ENCODE data around the gene UBE2E2. TPM values are rescaled to one million over a fixed set of nuclear protein-coding genes. Genes with fewer than 3 reads are reported as not detected.

The UBE2E2 gene
- total and polyA plus RNA-seq, 2 of the 13 experiments (the other 11 are each of a cell fraction or from before 2014, with no cell fraction given), result 0.77 to 1.5 TPM

DNA sequence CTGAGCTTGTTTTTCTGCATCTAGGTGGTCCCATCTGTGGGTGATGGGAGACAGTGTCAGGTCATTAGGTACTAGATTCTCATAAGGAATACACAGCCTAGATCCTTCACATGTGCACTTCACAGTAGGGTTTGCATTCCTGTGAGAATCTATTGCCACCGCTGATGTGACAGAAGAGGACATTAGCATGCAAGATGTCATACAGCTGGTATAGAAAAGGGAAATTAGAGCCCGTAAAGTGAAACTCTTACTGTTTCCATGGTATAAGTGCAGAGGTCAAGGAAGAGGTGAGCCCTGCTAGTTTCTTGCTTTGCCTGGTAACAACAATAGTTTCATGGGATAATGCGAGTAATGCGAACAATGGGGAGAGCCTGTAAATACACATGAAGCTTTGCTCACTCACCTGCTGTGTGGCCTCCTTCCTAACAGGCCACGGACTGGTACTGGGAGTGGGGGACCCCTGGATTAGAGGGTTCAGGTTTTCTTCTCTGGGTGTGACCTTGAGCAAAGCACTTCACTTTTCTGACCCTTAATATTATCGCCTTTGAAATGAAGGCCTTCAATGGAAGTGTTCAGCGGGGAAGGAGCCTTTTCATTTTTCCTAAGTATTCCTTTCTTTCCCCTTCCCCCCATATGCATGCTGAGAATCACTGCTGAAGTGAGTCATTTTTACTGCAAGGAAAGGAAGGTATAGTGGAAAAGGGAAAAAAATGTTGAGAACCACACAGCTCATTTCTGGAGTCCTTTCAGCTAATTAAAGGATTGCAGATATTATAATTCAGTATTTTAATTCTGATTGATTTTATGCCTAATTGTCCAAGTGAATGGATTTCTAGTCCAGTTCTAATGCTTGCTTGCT lies 286.4 kb downstream of the UBE2E2 start:
- Histone ChIP-seq H3K27ac (ENCODE audit: extremely low read length, insufficient read depth, low read length) (no peak overlapping the region), H3K4me2 (ENCODE audit: low read depth, low read length) (no peak overlapping the region), H3K27me3 (ENCODE audit: control insufficient read depth in 1 of 2, insufficient read depth in 2 of 2, low read length in 2 of 2) (no peaks in the 10 kb centered on the region), H3K9ac (ENCODE audit: insufficient read depth, low read depth, low read length) (no peak overlapping the region), H3K36me3 (replicated peaks in 1 of 2; ENCODE audit: control insufficient read depth in 1 of 2, insufficient read depth in 2 of 2, low read length in 2 of 2) (no peaks in the 10 kb centered on the region), H3K4me3 (replicated peaks in 1 of 3; ENCODE audit: insufficient read depth in 1 of 3, low read depth in 2 of 3, low read length in 3 of 3) (no peak overlapping the region), H4K20me1 (ENCODE audit: insufficient read depth, low read length) (no peaks in the 10 kb centered on the region), H2AFZ (ENCODE audit: low read length) (no peak overlapping the region), H3K9me3 (ENCODE audit: low read length) (no peaks in the 10 kb centered on the region), H3K4me1 (ENCODE audit: insufficient read depth, low read length) (no peaks in the 10 kb centered on the region), H3K79me2 (ENCODE audit: insufficient read depth, low read length) (no peaks in the 10 kb centered on the region)
- WGBS (ENCODE audit: low lambda C conversion rate), result 59% methylated on average over 7 of the region's 7 CpGs
- POLR2A ChIA-PET, result no interaction called here
- intact Hi-C loops (cut with micrococcal nuclease; ENCODE audit: unreplicated experiment) (no loop called here), in situ Hi-C loops (cut with HindIII; ENCODE audit: extremely low pct_ligation_motif_present, low pct_unique_long_range_greater_than_20kb) (no loop called here)
- no peak for ATAC-seq
- BruUV-seq (replicated peaks), result no TSS peak
- no peak for FAIRE-seq
- CTCF ChIA-PET (ENCODE audit: low intra/inter-chr PET ratio, low total read pairs), result no interaction called here
- DNase-seq (ENCODE audit: low spot score), result no peak
- TF ChIP-seq ZKSCAN5 (CRISPR knock-in tag; IDR thresholded peaks at IDR 0.05) (no peak), FOXK1 (CRISPR knock-in tag; IDR thresholded peaks at IDR 0.05; ENCODE audit: borderline replicate concordance, low read depth) (no peak), TOPORS (CRISPR knock-in tag; IDR thresholded peaks at IDR 0.05) (no peak), MZF1 (CRISPR knock-in tag; IDR thresholded peaks at IDR 0.05; ENCODE audit: borderline replicate concordance) (no peak), RAD51 (IDR thresholded peaks at IDR 0.05; ENCODE audit: borderline replicate concordance) (no peak), ZNF224 (CRISPR knock-in tag; IDR thresholded peaks at IDR 0.05) (no peak), JUN (CRISPR knock-in tag; IDR thresholded peaks at IDR 0.05) (no peak), SAFB2 (CRISPR knock-in tag; IDR thresholded peaks at IDR 0.05; ENCODE audit: borderline replicate concordance, low read depth) (no peak), TEAD3 (CRISPR knock-in tag; optimal IDR thresholded peaks at IDR 0.05; ENCODE audit: borderline replicate concordance) (no peak), ZFP36 (IDR thresholded peaks at IDR 0.05; ENCODE audit: borderline replicate concordance, low read depth, low read length, partially characterized antibody) (no peak)
- TF ChIP-seq, protein P1, sequence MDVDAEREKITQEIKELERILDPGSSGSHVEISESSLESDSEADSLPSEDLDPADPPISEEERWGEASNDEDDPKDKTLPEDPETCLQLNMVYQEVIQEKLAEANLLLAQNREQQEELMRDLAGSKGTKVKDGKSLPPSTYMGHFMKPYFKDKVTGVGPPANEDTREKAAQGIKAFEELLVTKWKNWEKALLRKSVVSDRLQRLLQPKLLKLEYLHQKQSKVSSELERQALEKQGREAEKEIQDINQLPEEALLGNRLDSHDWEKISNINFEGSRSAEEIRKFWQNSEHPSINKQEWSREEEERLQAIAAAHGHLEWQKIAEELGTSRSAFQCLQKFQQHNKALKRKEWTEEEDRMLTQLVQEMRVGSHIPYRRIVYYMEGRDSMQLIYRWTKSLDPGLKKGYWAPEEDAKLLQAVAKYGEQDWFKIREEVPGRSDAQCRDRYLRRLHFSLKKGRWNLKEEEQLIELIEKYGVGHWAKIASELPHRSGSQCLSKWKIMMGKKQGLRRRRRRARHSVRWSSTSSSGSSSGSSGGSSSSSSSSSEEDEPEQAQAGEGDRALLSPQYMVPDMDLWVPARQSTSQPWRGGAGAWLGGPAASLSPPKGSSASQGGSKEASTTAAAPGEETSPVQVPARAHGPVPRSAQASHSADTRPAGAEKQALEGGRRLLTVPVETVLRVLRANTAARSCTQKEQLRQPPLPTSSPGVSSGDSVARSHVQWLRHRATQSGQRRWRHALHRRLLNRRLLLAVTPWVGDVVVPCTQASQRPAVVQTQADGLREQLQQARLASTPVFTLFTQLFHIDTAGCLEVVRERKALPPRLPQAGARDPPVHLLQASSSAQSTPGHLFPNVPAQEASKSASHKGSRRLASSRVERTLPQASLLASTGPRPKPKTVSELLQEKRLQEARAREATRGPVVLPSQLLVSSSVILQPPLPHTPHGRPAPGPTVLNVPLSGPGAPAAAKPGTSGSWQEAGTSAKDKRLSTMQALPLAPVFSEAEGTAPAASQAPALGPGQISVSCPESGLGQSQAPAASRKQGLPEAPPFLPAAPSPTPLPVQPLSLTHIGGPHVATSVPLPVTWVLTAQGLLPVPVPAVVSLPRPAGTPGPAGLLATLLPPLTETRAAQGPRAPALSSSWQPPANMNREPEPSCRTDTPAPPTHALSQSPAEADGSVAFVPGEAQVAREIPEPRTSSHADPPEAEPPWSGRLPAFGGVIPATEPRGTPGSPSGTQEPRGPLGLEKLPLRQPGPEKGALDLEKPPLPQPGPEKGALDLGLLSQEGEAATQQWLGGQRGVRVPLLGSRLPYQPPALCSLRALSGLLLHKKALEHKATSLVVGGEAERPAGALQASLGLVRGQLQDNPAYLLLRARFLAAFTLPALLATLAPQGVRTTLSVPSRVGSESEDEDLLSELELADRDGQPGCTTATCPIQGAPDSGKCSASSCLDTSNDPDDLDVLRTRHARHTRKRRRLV (CRISPR knock-in tag; IDR thresholded peaks at IDR 0.05), result no peak
- TF ChIP-seq, protein P2, sequence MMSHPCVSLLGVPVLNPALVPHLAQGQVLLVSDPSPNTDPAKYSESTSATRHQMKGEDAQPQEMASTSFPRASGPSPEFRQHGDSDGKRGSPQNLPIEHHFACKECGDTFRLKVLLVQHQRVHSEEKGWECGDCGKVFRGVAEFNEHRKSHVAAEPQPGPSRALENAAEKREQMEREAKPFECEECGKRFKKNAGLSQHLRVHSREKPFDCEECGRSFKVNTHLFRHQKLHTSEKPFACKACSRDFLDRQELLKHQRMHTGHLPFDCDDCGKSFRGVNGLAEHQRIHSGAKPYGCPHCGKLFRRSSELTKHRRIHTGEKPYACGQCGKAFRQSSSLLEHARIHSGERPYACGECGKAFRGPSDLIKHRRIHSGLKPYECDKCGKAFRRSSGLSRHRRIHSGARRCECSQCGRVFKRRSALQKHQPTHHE (CRISPR knock-in tag; IDR thresholded peaks at IDR 0.05; ENCODE audit: borderline replicate concordance), result no peak

Data from HepG2 (cell line).